Natural killer cell treated with Interleukin-12 subunit alpha and Interleukin-12 subunit beta and Interleukin-15 and Interleukin-18, amount 100 ng/mL, for 72 hours (primary cell): ENCODE measurements around the gene ZNF148. TPM values are rescaled to one million over a fixed set of nuclear protein-coding genes. Genes with fewer than 3 reads are reported as not detected.
A peak's percentile ranks its signal among the peaks of the same experiment; 100 is the strongest.

Source experiments
- ATAC-seq, 2 donors: fragments of 150-1000 bp; cut with Tn5 transposase in 1 of 2; sonication (Bioruptor Pico), chemical (Tn5 transposase) in 1 of 2; 2 replicates each; pipeline ENCODE4 v1.10.0; 2021
- DNase-seq: peaks from one replicate; pipeline ENCODE4 v3.0.0; 2022; ENCODE audit warnings: low spot score
- H3K27ac Mint-ChIP-seq, 2 donors: 1 replicate in 1 of 2; 2 replicates in 1 of 2; pipeline ENCODE4 v1.8.0; 2022; ENCODE audit warnings: mixed read lengths in 2 of 2, mild to moderate bottlenecking in 1 of 2, moderate library complexity in 1 of 2
- H3K27me3 Mint-ChIP-seq, 2 donors: 1 replicate in 1 of 2; 2 replicates in 1 of 2; pipeline ENCODE4 v1.8.0; 2022; ENCODE audit warnings: mixed read lengths in 2 of 2
- H3K36me3 Mint-ChIP-seq: one replicate; pipeline ENCODE4 v1.8.0; 2022; ENCODE audit warnings: mixed read lengths
- H3K4me1 Mint-ChIP-seq, 2 donors: 1 replicate in 1 of 2; 2 replicates in 1 of 2; pipeline ENCODE4 v1.8.0; 2022; ENCODE audit warnings: low read depth in 2 of 2, mixed read lengths in 2 of 2, mild to moderate bottlenecking in 1 of 2
- H3K4me3 Mint-ChIP-seq: one replicate; pipeline ENCODE4 v1.8.0; 2022; ENCODE audit warnings: mixed read lengths
- H3K9me3 Mint-ChIP-seq: 2 replicates; pipeline ENCODE4 v1.8.0; 2022; ENCODE audit warnings: mixed read lengths
- total RNA-seq, 2 donors: library from RNA; stranded (reverse); gene quantifications; one replicate each; pipeline ENCODE4 v1.2.3, GENCODE V29; 2022

ZNF148 gene
- total RNA-seq, 2 donors from 2014 or later = 40.9 to 51.8 TPM

DNA sequence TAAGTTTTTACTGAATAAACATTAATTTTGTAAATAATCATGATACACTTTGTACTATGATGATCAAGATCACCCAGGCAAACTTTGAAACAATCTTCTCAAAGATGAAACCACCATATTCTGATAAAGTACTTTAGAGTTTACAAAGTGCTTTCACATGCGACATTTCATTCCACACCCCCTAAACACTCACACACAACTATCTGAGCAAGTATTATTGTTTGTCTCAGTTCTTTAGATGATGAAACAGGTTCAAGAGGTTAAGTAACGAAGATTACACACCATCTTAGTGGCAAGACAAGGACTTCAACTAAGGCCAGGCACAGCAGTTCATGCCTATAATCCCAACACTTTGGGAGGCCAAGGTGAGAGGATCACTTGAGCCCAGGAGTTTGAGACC, 37.6 kb downstream of the ZNF148 start:
- H3K27ac Mint-ChIP-seq = peak overlapping the region in 1 of 2 donors; percentile 45
- no peak overlapping the region for H3K4me3 Mint-ChIP-seq
- H3K27me3 Mint-ChIP-seq = no peaks in the 10 kb centered on the region
- no peaks in the 10 kb centered on the region for H3K9me3 Mint-ChIP-seq
- H3K36me3 Mint-ChIP-seq = peaks cover 6% of the 10 kb centered on the region
- H3K4me1 Mint-ChIP-seq = peaks cover 48 to 60% of the 10 kb centered on the region in 2 donors
- DNase-seq (no peak), ATAC-seq (no peak)

DNA sequence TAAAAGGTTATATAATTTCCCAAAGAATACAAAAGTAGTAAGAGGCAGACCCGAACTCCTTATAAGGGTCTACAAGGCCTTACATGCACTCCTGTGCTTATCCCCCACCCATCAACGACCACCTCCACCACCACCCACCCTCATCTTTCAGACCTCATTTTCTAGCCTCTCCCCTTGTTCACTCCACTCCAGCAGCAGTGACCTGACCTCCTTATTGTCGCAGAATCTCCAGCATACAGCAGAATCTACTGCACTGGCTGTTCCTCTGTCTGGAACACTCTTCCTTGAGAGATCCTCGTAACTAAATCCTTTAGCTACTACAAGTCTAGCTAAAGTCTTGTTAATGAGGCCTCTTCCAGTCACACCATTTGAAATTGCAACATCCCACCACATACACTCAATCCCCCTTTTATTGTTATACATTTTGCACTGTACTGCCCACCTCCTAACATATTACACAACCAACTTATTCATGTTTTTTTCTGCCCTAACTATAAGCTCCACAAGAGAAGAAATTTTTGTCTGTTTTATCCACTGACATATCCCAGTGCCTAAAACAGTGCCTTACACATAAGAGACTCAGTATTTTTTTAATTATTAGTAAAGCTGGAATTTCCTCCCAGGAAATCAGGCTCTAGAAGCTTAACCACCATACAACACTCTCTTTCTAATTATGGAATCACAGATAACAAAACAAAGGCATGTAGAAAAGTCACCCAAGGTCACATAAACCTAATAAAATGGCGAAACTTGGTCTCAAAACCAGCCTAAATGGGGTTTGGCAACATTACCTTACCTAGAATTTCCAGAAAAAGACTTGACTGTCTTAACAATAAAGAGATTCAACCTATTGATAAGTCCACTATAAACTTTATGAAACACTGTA, 40.2 kb downstream of the ZNF148 start:
- Mint-ChIP-seq H3K27me3 (no peaks in the 10 kb centered on the region), H3K27ac (peak overlapping the region in 1 of 2 donors; percentile 1), H3K36me3 (peaks cover 6% of the 10 kb centered on the region), H3K4me1 (peaks cover 45 to 58% of the 10 kb centered on the region in 2 donors), H3K9me3 (no peaks in the 10 kb centered on the region), H3K4me3 (no peak overlapping the region)
- DNase-seq = no peak
- ATAC-seq = no peak

GRCh38 chr3:125332504-125332903, 42.6 kb downstream of the ZNF148 start:
- ATAC-seq (no peak), DNase-seq (no peak)
- no peaks in the 10 kb centered on the region for H3K9me3 Mint-ChIP-seq
- H3K4me1 Mint-ChIP-seq = peaks cover 31 to 43% of the 10 kb centered on the region in 2 donors
- no peaks in the 10 kb centered on the region for H3K27me3 Mint-ChIP-seq
- peaks cover 6% of the 10 kb centered on the region for H3K36me3 Mint-ChIP-seq
- H3K27ac Mint-ChIP-seq = no peak overlapping the region
- H3K4me3 Mint-ChIP-seq = no peak overlapping the region

GRCh38 chr3:125331243-125331642, 43.9 kb downstream of the ZNF148 start:
- H3K27ac Mint-ChIP-seq = peak overlapping the region in 1 of 2 donors; percentile 50
- no peak for DNase-seq
- H3K4me1 Mint-ChIP-seq = peaks cover 29 to 35% of the 10 kb centered on the region in 2 donors
- H3K36me3 Mint-ChIP-seq = peaks cover 7% of the 10 kb centered on the region
- ATAC-seq = no peak
- no peaks in the 10 kb centered on the region for H3K27me3 Mint-ChIP-seq
- no peaks in the 10 kb centered on the region for H3K9me3 Mint-ChIP-seq
- H3K4me3 Mint-ChIP-seq = no peak overlapping the region

GRCh38 chr3:125326957-125327356, 48.2 kb downstream of the ZNF148 start:
- Mint-ChIP-seq H3K27me3 (no peaks in the 10 kb centered on the region), H3K4me1 (peaks cover 13 to 17% of the 10 kb centered on the region in 2 donors), H3K36me3 (peaks cover 14% of the 10 kb centered on the region), H3K9me3 (peaks cover 4% of the 10 kb centered on the region), H3K27ac (no peak overlapping the region), H3K4me3 (no peak overlapping the region)
- ATAC-seq (no peak), DNase-seq (no peak)

GRCh38 chr3:125325746-125326145, 49.4 kb downstream of the ZNF148 start:
- Mint-ChIP-seq H3K27ac (peak overlapping the region in 1 of 2 donors; percentile 33), H3K4me3 (no peak overlapping the region)

GRCh38 chr3:125324341-125324740, 50.8 kb downstream of the ZNF148 start:
- ATAC-seq = no peak
- Mint-ChIP-seq H3K27ac (no peak overlapping the region), H3K27me3 (no peaks in the 10 kb centered on the region), H3K4me1 (peaks cover 5 to 9% of the 10 kb centered on the region in 2 donors), H3K4me3 (no peak overlapping the region), H3K36me3 (peaks cover 14% of the 10 kb centered on the region), H3K9me3 (peaks cover 4% of the 10 kb centered on the region)
- DNase-seq = no peak

More at GRCh38 chr3:125325746-125326145, 49.4 kb downstream of the ZNF148 start:
- Mint-ChIP-seq H3K36me3 (peaks cover 14% of the 10 kb centered on the region), H3K27me3 (no peaks in the 10 kb centered on the region), H3K9me3 (peaks cover 4% of the 10 kb centered on the region), H3K4me1 (peaks cover 5 to 9% of the 10 kb centered on the region in 2 donors)
- ATAC-seq = no peak
- no peak for DNase-seq

DNA sequence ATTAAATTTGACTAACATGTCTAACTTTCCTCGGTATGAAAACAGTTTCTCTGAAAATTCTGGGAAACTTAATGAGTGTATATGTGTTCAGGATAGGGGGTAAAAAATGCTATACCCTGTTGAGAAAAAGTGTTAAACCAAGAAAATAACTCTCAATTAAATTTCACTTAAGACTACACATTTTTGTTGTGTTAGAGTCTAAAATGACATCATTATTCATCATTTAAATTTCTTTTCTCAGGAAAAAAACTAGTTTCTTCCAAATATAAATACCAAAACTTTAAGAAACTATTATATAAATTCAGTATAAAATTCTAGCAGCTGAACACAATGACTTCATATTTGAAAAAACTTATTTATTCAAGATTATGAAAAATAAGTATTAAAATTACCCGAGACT, 52.2 kb downstream of the ZNF148 start:
- peaks cover 5 to 9% of the 10 kb centered on the region in 2 donors for H3K4me1 Mint-ChIP-seq
- H3K4me3 Mint-ChIP-seq = no peak overlapping the region
- no peaks in the 10 kb centered on the region for H3K27me3 Mint-ChIP-seq
- H3K36me3 Mint-ChIP-seq = peaks cover 14% of the 10 kb centered on the region
- peaks cover 4% of the 10 kb centered on the region for H3K9me3 Mint-ChIP-seq
- no peak for DNase-seq
- ATAC-seq = no peak
- no peak overlapping the region for H3K27ac Mint-ChIP-seq

- Mint-ChIP-seq H3K9me3 (peaks cover 4% of the 10 kb centered on the region), H3K4me3 (no peak overlapping the region), H3K27ac (no peak overlapping the region), H3K36me3 (peaks cover 14% of the 10 kb centered on the region), H3K4me1 (peaks cover 7 to 9% of the 10 kb centered on the region in 2 donors), H3K27me3 (no peaks in the 10 kb centered on the region)
- no peak for DNase-seq
- no peak for ATAC-seq
These were observed 53.0 kb downstream of the ZNF148 start for GRCh38 chr3:125322166-125322565.

DNA sequence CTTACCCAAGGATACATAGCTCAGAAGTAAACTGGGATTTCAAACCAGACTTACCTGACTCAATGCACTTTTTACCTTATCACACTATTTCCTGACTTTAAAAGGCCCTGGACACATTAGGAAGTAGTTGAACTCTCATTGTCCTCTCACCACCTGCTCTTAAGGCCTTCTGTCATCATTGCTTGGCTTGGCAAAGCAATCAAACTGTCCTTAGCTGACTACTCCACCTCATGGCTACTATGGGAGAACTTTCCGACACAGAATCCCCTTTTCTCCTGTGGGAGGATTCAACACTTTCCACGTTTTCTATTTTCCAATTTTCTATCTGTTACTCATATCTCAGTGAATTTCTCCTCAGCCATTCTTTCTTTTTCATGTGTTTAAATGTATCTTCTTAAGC, 55.4 kb downstream of the ZNF148 start:
- peaks cover 8 to 10% of the 10 kb centered on the region in 2 donors for H3K4me1 Mint-ChIP-seq
- ATAC-seq = no peak
- no peaks in the 10 kb centered on the region for H3K36me3 Mint-ChIP-seq
- H3K4me3 Mint-ChIP-seq = no peak overlapping the region
- DNase-seq = no peak
- H3K27ac Mint-ChIP-seq = no peak overlapping the region
- H3K27me3 Mint-ChIP-seq = no peaks in the 10 kb centered on the region
- no peaks in the 10 kb centered on the region for H3K9me3 Mint-ChIP-seq

DNA sequence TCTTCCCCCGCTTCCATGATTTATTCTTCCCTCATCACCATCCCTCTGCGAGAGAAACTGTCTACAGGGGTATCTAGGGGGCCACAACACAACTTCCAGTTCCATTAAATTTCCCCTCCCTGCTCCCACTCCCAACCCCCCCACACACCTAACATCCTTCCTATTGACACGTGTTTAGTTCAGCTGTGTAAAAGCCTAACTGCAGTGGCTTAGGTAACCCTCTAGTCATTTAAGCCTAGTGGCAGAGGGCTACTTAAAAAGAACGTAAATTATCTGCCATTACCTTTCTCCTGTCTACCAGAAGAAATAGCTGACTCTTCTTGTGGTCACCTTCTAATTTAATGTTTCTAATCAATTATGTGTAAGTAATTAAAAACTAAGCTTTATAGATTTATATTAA, 56.3 kb downstream of the ZNF148 start:
- ATAC-seq = no peak
- Mint-ChIP-seq H3K4me3 (no peak overlapping the region), H3K4me1 (peaks cover 8 to 10% of the 10 kb centered on the region in 2 donors), H3K9me3 (no peaks in the 10 kb centered on the region), H3K27me3 (no peaks in the 10 kb centered on the region), H3K36me3 (no peaks in the 10 kb centered on the region), H3K27ac (no peak overlapping the region)
- DNase-seq = no peak

DNA sequence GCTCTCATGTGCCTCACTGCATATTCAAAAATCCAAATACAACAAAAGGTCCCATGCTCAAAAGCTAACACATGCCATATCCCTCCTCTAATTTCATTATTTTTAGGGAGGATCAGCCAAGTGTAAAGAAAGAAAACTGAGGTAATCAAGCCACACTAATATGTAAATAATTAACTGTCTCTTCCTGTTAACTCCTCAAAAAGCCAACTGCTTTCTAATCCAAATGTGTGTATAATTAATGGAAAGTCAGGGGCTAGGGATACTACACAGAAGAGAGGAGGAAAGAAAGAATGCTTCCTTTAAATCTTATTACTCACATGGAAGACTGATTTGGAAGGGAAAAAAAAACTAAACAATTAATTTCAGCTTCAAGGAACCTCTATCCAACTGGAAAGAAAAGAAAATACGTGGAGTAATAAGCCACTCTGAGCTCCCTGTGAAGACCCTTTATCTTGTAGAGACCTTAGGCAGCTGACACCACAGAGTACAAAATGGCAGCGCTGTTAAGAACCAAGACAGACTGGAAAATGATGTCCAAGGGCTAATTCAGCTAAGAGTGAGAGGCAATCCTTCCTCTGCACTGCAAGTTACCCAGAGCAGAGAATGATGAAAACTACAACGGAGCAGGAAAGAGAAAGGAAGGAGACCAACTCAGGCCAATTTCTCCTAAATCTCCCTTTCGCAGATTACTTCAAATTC, 56.8 kb downstream of the ZNF148 start:
- H3K9me3 Mint-ChIP-seq = no peaks in the 10 kb centered on the region
- H3K27me3 Mint-ChIP-seq = no peaks in the 10 kb centered on the region
- H3K4me3 Mint-ChIP-seq = no peak overlapping the region
- H3K4me1 Mint-ChIP-seq = peaks cover 9 to 12% of the 10 kb centered on the region in 2 donors
- ATAC-seq (no peak), DNase-seq (no peak)
- no peak overlapping the region for H3K27ac Mint-ChIP-seq
- peaks cover 2% of the 10 kb centered on the region for H3K36me3 Mint-ChIP-seq

GRCh38 chr3:125317761-125318160, 57.4 kb downstream of the ZNF148 start:
- no peak overlapping the region for H3K4me3 Mint-ChIP-seq
- no peak for ATAC-seq
- H3K4me1 Mint-ChIP-seq = peaks cover 11 to 14% of the 10 kb centered on the region in 2 donors
- peaks cover 6% of the 10 kb centered on the region for H3K36me3 Mint-ChIP-seq
- no peaks in the 10 kb centered on the region for H3K9me3 Mint-ChIP-seq
- DNase-seq = no peak
- H3K27me3 Mint-ChIP-seq = no peaks in the 10 kb centered on the region
- no peak overlapping the region for H3K27ac Mint-ChIP-seq

GRCh38 chr3:125316949-125317348, 58.2 kb downstream of the ZNF148 start:
- Mint-ChIP-seq H3K36me3 (peaks cover 14% of the 10 kb centered on the region), H3K27ac (peak overlapping the region in 1 of 2 donors; percentile 44), H3K9me3 (no peaks in the 10 kb centered on the region)

More at GRCh38 chr3:125316949-125317348, 58.2 kb downstream of the ZNF148 start:
- Mint-ChIP-seq H3K4me3 (no peak overlapping the region), H3K27me3 (no peaks in the 10 kb centered on the region), H3K4me1 (peaks cover 16 to 23% of the 10 kb centered on the region in 2 donors)
- DNase-seq (no peak), ATAC-seq (no peak)
